NB4 (cell line): ENCODE results near the gene BOC.

Experiments used
- CTCF ChIP-seq: IDR thresholded peaks from one replicate; pipeline ENCODE4 v1.5.1; 2012; ENCODE audit warnings: low read depth, low read length
- POLR2A ChIP-seq: IDR thresholded peaks from 2 replicates; pipeline ENCODE4 v1.6.1; 2011; ENCODE audit warnings: mild to moderate bottlenecking; ENCODE audit not compliant: insufficient read length; ENCODE audit errors: extremely low read depth

- TF ChIP-seq POLR2A (no peak), CTCF (no peak)
Measured at GRCh38 chr3:113238503-113238902, 27.1 kb downstream of the BOC start.
